HepG2 (cell line): Measurements from ENCODE around the gene HNRNPM. TPM values are rescaled to one million over a fixed set of nuclear protein-coding genes. Genes with fewer than 3 reads are reported as not detected.

Experiments used
- BRCA1 ChIP-seq: sonication (generic); formaldehyde crosslinking; IDR thresholded peaks from 2 replicates; pipeline ENCODE4 v1.4.0; 2020; ENCODE audit warnings: missing genetic modification reagents
- E2F5 ChIP-seq: sonication (generic); formaldehyde crosslinking; conservative IDR thresholded peaks from 2 replicates; pipeline ENCODE4 v1.4.0; 2020; ENCODE audit warnings: missing genetic modification reagents
- FOXO4 ChIP-seq: sonication (generic); formaldehyde crosslinking; conservative IDR thresholded peaks from 2 replicates; pipeline ENCODE4 v1.8.1; 2023; ENCODE audit warnings: missing genetic modification reagents
- HNF4G ChIP-seq, 2 experiments: sonication (generic) in 1 of 2; formaldehyde crosslinking in 1 of 2; IDR thresholded peaks; 2 replicates each; pipeline versions ENCODE4 v1.4.0 to v1.6.1; 2011 to 2020; ENCODE audit warnings: borderline replicate concordance in 2 of 2, low read depth in 2 of 2, mild to moderate bottlenecking in 2 of 2, low read length in 1 of 2, missing genetic modification reagents in 1 of 2, moderate library complexity in 1 of 2
- JUN ChIP-seq: sonication (generic); formaldehyde crosslinking; IDR thresholded peaks from 2 replicates; pipeline ENCODE4 v1.4.0; 2020; ENCODE audit warnings: mild to moderate bottlenecking, missing genetic modification reagents
- MBNL3 ChIP-seq: fragments of 250-450 bp; sonication (Bioruptor Pico); conservative IDR thresholded peaks from 2 replicates; pipeline ENCODE4 v1.8.0; 2022; ENCODE audit warnings: mild to moderate bottlenecking, inconsistent platforms
- MEIS2 ChIP-seq: sonication (generic); formaldehyde crosslinking; IDR thresholded peaks from 2 replicates; pipeline ENCODE4 v1.9.0; 2021; ENCODE audit warnings: mild to moderate bottlenecking, missing genetic modification reagents
- NFKBIZ ChIP-seq: IDR thresholded peaks from 2 replicates; pipeline ENCODE4 v1.6.1; 2018; ENCODE audit warnings: missing genetic modification reagents, missing compliant biosample characterization
- NR0B2 ChIP-seq: sonication (generic); formaldehyde crosslinking; IDR thresholded peaks from 2 replicates; pipeline ENCODE4 v1.4.0; 2020; ENCODE audit warnings: mild to moderate bottlenecking, missing genetic modification reagents
- NR2F2 ChIP-seq: IDR thresholded peaks from 2 replicates; pipeline ENCODE4 v1.6.1; 2012; ENCODE audit warnings: low read depth, inconsistent platforms, borderline replicate concordance
- PBX3 ChIP-seq: sonication (generic); formaldehyde crosslinking; IDR thresholded peaks from 2 replicates; pipeline ENCODE4 v1.8.1; 2023; ENCODE audit warnings: missing genetic modification reagents, inconsistent platforms, borderline replicate concordance
- PLSCR1 ChIP-seq: sonication (generic); formaldehyde crosslinking; IDR thresholded peaks from 2 replicates; pipeline ENCODE4 v1.5.0; 2020; ENCODE audit warnings: missing genetic modification reagents, mild to moderate bottlenecking, borderline replicate concordance
- RFXAP ChIP-seq: sonication (generic); formaldehyde crosslinking; IDR thresholded peaks from 2 replicates; pipeline ENCODE4 v1.4.0; 2020; ENCODE audit warnings: missing genetic modification reagents, borderline replicate concordance
- TAF15 ChIP-seq: fragments of 200-400 bp; formaldehyde crosslinking; IDR thresholded peaks from one replicate; pipeline ENCODE4 v1.6.1; 2018; ENCODE audit warnings: mild to moderate bottlenecking, low read depth, low read length; ENCODE audit not compliant: poor library complexity, severe bottlenecking
- TCF7L2 ChIP-seq: IDR thresholded peaks from 2 replicates; pipeline ENCODE4 v1.6.1; 2011; ENCODE audit warnings: mild to moderate bottlenecking, low read depth, low read length, moderate library complexity
- TEAD2 ChIP-seq: sonication (generic); formaldehyde crosslinking; IDR thresholded peaks from 2 replicates; pipeline ENCODE4 v1.9.0; 2021; ENCODE audit warnings: missing genetic modification reagents
- ZFP36L1 ChIP-seq: sonication (generic); formaldehyde crosslinking; IDR thresholded peaks from 2 replicates; pipeline ENCODE4 v1.8.0; 2022; ENCODE audit warnings: mild to moderate bottlenecking, missing genetic modification reagents, moderate library complexity
- ZNF101 ChIP-seq: sonication (generic); formaldehyde crosslinking; IDR thresholded peaks from 2 replicates; pipeline ENCODE4 v1.4.0; 2020; ENCODE audit warnings: mild to moderate bottlenecking, low read depth, missing genetic modification reagents, borderline replicate concordance
- ZNF354B ChIP-seq: sonication (generic); formaldehyde crosslinking; IDR thresholded peaks from 2 replicates; pipeline ENCODE4 v1.8.0; 2022; ENCODE audit warnings: mild to moderate bottlenecking, missing genetic modification reagents
- ZNF501 ChIP-seq: sonication (generic); formaldehyde crosslinking; IDR thresholded peaks from 2 replicates; pipeline ENCODE4 v1.5.1; 2020; ENCODE audit warnings: mild to moderate bottlenecking, moderate library complexity, missing genetic modification reagents
- ZNF558 ChIP-seq: sonication (generic); formaldehyde crosslinking; IDR thresholded peaks from 2 replicates; pipeline ENCODE4 v1.9.0; 2022; ENCODE audit warnings: mild to moderate bottlenecking, missing genetic modification reagents, borderline replicate concordance
- ZNF607 ChIP-seq: sonication (generic); formaldehyde crosslinking; IDR thresholded peaks from 2 replicates; pipeline ENCODE4 v1.5.1; 2020; ENCODE audit warnings: missing genetic modification reagents, mild to moderate bottlenecking, borderline replicate concordance
- ZNF670 ChIP-seq: sonication (generic); formaldehyde crosslinking; IDR thresholded peaks from 2 replicates; pipeline ENCODE4 v1.8.0; 2022; ENCODE audit warnings: mild to moderate bottlenecking, missing genetic modification reagents, borderline replicate concordance
- ZNF790 ChIP-seq: sonication (generic); formaldehyde crosslinking; IDR thresholded peaks from 2 replicates; pipeline ENCODE4 v1.8.0; 2022; ENCODE audit warnings: missing genetic modification reagents, mild to moderate bottlenecking, borderline replicate concordance
- polyA plus RNA-seq, 8 experiments: library from polyadenylated mRNA; depleted of rRNA in 3 of 8; stranded (reverse) in 7 of 8; unstranded in 1 of 8; fragments of >200 nt; fragmentation: Illumina TruSeq in 4 of 8; extraction: Trizol in 4 of 8; gene quantifications; 2 replicates each; pipeline versions ENCODE4 v1.2.1 to v1.2.3, GENCODE V29; 2011 to 2016; ENCODE audit warnings: low read depth in 4 of 8, missing spikeins in 1 of 8, mixed read lengths in 1 of 8; ENCODE audit not compliant: insufficient read depth in 1 of 8
- total RNA-seq, 5 experiments: library from RNA; depleted of rRNA; stranded (reverse); fragments of >200 nt; fragmentation: Illumina TruSeq; extraction: Trizol; gene quantifications; 2 replicates each; pipeline ENCODE4 v1.2.3, GENCODE V29; 2016; ENCODE audit warnings: low read depth in 1 of 5

The HNRNPM gene
- total and polyA plus RNA-seq, 2 of the 13 experiments (the other 11 are each of a cell fraction or from before 2014, with no cell fraction given) = 56.7 to 102 TPM

GRCh38 chr19:8444677-8445487 lies at the start of gene HNRNPM (continued):
- TF ChIP-seq NFKBIZ (CRISPR knock-in tag) (peak; percentile 71; the same call in 1 of the 2 replicates), TCF7L2 (no peak), MBNL3 (CRISPR knock-in tag) (no peak), ZFP36L1 (CRISPR knock-in tag) (peak; percentile 78), TAF15 (peak; percentile 37), NR0B2 (CRISPR knock-in tag) (peak; percentile 55; the same call in 1 of the 2 replicates), ZNF558 (CRISPR knock-in tag) (peak; percentile 72; the same call in 1 of the 2 replicates), E2F5 (0 out of 2 replicates have a peak, but pooled peaks have one; percentile 11), BRCA1 (CRISPR knock-in tag) (0 out of 2 replicates have a peak, but pooled peaks have one; percentile 65), PBX3 (CRISPR knock-in tag) (no peak), TEAD2 (CRISPR knock-in tag) (peak; percentile 34; the same call in 1 of the 2 replicates), ZNF670 (CRISPR knock-in tag) (no peak; the same call in 1 of the 2 replicates), PLSCR1 (no peak), FOXO4 (peak; percentile 97; the same call in 1 of the 2 replicates), HNF4G (IDR thresholded peaks at IDR 0.05; ENCODE audit: borderline replicate concordance, low read depth, low read length) (no peak), HNF4G (CRISPR knock-in tag; IDR thresholded peaks at IDR 0.05; ENCODE audit: borderline replicate concordance, low read depth) (0 out of 2 replicates have a peak, but pooled peaks have one; percentile 7), ZNF101 (no peak), RFXAP (CRISPR knock-in tag) (no peak), NR2F2 (no peak), ZNF607 (CRISPR knock-in tag) (peak; percentile 97), MEIS2 (peak; percentile 64; the same call in 1 of the 2 replicates), JUN (CRISPR knock-in tag) (no peak), ZNF790 (peak; percentile 89; the same call in 1 of the 2 replicates), ZNF501 (CRISPR knock-in tag) (peak; percentile 95), ZNF354B (CRISPR knock-in tag) (no peak)
